ENCODE results near the gene PDE4B.
A peak's percentile ranks its signal among the peaks of the same experiment; 100 is the strongest.

PDE4B gene

GRCh38 chr1:66182026-66182425, 389.3 kb downstream of the PDE4B start:
- no peaks in the 10 kb centered on the region for H3K9me2 ChIP-seq (replicated peaks; ENCODE audit: low read depth, low read length)
- no peaks in the 10 kb centered on the region for H3K27me3 ChIP-seq (ENCODE audit: insufficient read depth, low read length, poor library complexity, severe bottlenecking)
- no peaks in the 10 kb centered on the region for H3F3A ChIP-seq (ENCODE audit: low read depth)
- TF ChIP-seq EZH2phosphoT487 (IDR thresholded peaks at IDR 0.05; ENCODE audit: borderline replicate concordance) = no peak
- TF ChIP-seq CTCF (conservative IDR thresholded peaks at IDR 0.05; ENCODE audit: low read length) = no peak
- no peaks in the 10 kb centered on the region for H4K20me1 ChIP-seq (ENCODE audit: insufficient read depth, low read length, poor library complexity, severe bottlenecking)
- peak overlapping the region; percentile 57 for H3K4me2 ChIP-seq (ENCODE audit: low read depth, low read length, poor library complexity, severe bottlenecking)
- H3K79me2 ChIP-seq (ENCODE audit: insufficient read depth, low read length) = no peaks in the 10 kb centered on the region
- no peaks in the 10 kb centered on the region for H3K36me3 ChIP-seq (ENCODE audit: insufficient read depth, low read length)
- H3K4me1 ChIP-seq (ENCODE audit: insufficient read depth, low read length, poor library complexity, severe bottlenecking) = peaks cover 24% of the 10 kb centered on the region
- peak overlapping the region; percentile 21 for H3K4me3 ChIP-seq (ENCODE audit: low read length, poor library complexity, severe bottlenecking)
- no peaks in the 10 kb centered on the region for H3K9me3 ChIP-seq (ENCODE audit: insufficient read depth, low read depth, low read length)
- no peak overlapping the region for H3K9ac ChIP-seq (ENCODE audit: low read depth, low read length, poor library complexity, severe bottlenecking)
- H2AFZ ChIP-seq (ENCODE audit: low read length) = no peak overlapping the region

GRCh38 chr1:66182551-66183178, 390.0 kb downstream of the PDE4B start:
- H3K27me3 ChIP-seq (ENCODE audit: insufficient read depth, low read length, poor library complexity, severe bottlenecking) = no peaks in the 10 kb centered on the region
- H3F3A ChIP-seq (ENCODE audit: low read depth) = no peaks in the 10 kb centered on the region
- peaks cover 24% of the 10 kb centered on the region for H3K4me1 ChIP-seq (ENCODE audit: insufficient read depth, low read length, poor library complexity, severe bottlenecking)
- 0 out of 2 replicates have a peak overlapping the region, but pooled peaks have one; percentile 42 for H2AFZ ChIP-seq (ENCODE audit: low read length)
- no peaks in the 10 kb centered on the region for H3K9me3 ChIP-seq (ENCODE audit: insufficient read depth, low read depth, low read length)
- H4K20me1 ChIP-seq (ENCODE audit: insufficient read depth, low read length, poor library complexity, severe bottlenecking) = no peaks in the 10 kb centered on the region
- no peak overlapping the region for H3K9ac ChIP-seq (ENCODE audit: low read depth, low read length, poor library complexity, severe bottlenecking)
- H3K9me2 ChIP-seq (replicated peaks; ENCODE audit: low read depth, low read length) = no peaks in the 10 kb centered on the region
- H3K4me2 ChIP-seq (ENCODE audit: low read depth, low read length, poor library complexity, severe bottlenecking) = peak overlapping the region; percentile 57
- no peaks in the 10 kb centered on the region for H3K79me2 ChIP-seq (ENCODE audit: insufficient read depth, low read length)
- no peaks in the 10 kb centered on the region for H3K36me3 ChIP-seq (ENCODE audit: insufficient read depth, low read length)
- peak overlapping the region; percentile 21 for H3K4me3 ChIP-seq (ENCODE audit: low read length, poor library complexity, severe bottlenecking)
- TF ChIP-seq EZH2phosphoT487 (IDR thresholded peaks at IDR 0.05; ENCODE audit: borderline replicate concordance) = no peak
- TF ChIP-seq CTCF (conservative IDR thresholded peaks at IDR 0.05; ENCODE audit: low read length) = no peak

- Histone ChIP-seq H2AFZ (ENCODE audit: low read length) (peak overlapping the region; percentile 42; the same call in 1 of the 2 replicates), H3K4me2 (ENCODE audit: low read depth, low read length, poor library complexity, severe bottlenecking) (peak overlapping the region; percentile 57), H3K9me2 (replicated peaks; ENCODE audit: low read depth, low read length) (no peaks in the 10 kb centered on the region), H3K4me1 (ENCODE audit: insufficient read depth, low read length, poor library complexity, severe bottlenecking) (peaks cover 24% of the 10 kb centered on the region), H4K20me1 (ENCODE audit: insufficient read depth, low read length, poor library complexity, severe bottlenecking) (no peaks in the 10 kb centered on the region), H3F3A (ENCODE audit: low read depth) (no peaks in the 10 kb centered on the region), H3K36me3 (ENCODE audit: insufficient read depth, low read length) (no peaks in the 10 kb centered on the region), H3K79me2 (ENCODE audit: insufficient read depth, low read length) (no peaks in the 10 kb centered on the region), H3K9ac (ENCODE audit: low read depth, low read length, poor library complexity, severe bottlenecking) (no peak overlapping the region), H3K27me3 (ENCODE audit: insufficient read depth, low read length, poor library complexity, severe bottlenecking) (no peaks in the 10 kb centered on the region), H3K9me3 (ENCODE audit: insufficient read depth, low read depth, low read length) (no peaks in the 10 kb centered on the region), H3K4me3 (ENCODE audit: low read length, poor library complexity, severe bottlenecking) (peak overlapping the region; percentile 21)
- TF ChIP-seq EZH2phosphoT487 (IDR thresholded peaks at IDR 0.05; ENCODE audit: borderline replicate concordance) = no peak
- TF ChIP-seq CTCF (conservative IDR thresholded peaks at IDR 0.05; ENCODE audit: low read length) = no peak
Measured at GRCh38 chr1:66183400-66183799, 390.7 kb downstream of the PDE4B start.

Data from Loucy (cell line).